IPS-NIHi11 (cell line): ENCODE measurements around the gene RHBDD1.

Source experiments
- DNase-seq: peaks from one replicate; pipeline ENCODE4 v3.0.0; 2012; ENCODE audit warnings: mixed read lengths, low spot score

RHBDD1 gene

GRCh38 chr2:226887940-226888339 is 52.1 kb downstream of the RHBDD1 start:
- DNase-seq, result no peak

GRCh38 chr2:226888378-226888965 is 52.6 kb downstream of the RHBDD1 start:
- no peak for DNase-seq

GRCh38 chr2:226888971-226889370 is 53.1 kb downstream of the RHBDD1 start:
- no peak for DNase-seq

GRCh38 chr2:226890286-226890685 is 54.4 kb downstream of the RHBDD1 start:
- no peak for DNase-seq

GRCh38 chr2:226891780-226892590 is 56.1 kb downstream of the RHBDD1 start:
- DNase-seq, result no peak

- no peak for DNase-seq
Measured at GRCh38 chr2:226892729-226893128, 56.9 kb downstream of the RHBDD1 start.

- no peak for DNase-seq
Measured at GRCh38 chr2:226893216-226893615, 57.4 kb downstream of the RHBDD1 start.

GRCh38 chr2:226894752-226895151 is 58.9 kb downstream of the RHBDD1 start:
- no peak for DNase-seq

GRCh38 chr2:226895579-226895978 is 59.7 kb downstream of the RHBDD1 start:
- DNase-seq, result no peak

GRCh38 chr2:226898121-226898520 is 62.3 kb downstream of the RHBDD1 start:
- DNase-seq, result no peak

GRCh38 chr2:226898897-226899296 is 63.0 kb downstream of the RHBDD1 start:
- DNase-seq, result no peak

GRCh38 chr2:226902041-226902966 is 66.5 kb downstream of the RHBDD1 start:
- no peak for DNase-seq

- no peak for DNase-seq
Measured at GRCh38 chr2:226903179-226903578, 67.3 kb downstream of the RHBDD1 start.

GRCh38 chr2:226904592-226904991 is 68.7 kb downstream of the RHBDD1 start:
- DNase-seq, result no peak

GRCh38 chr2:226905718-226906117 is 69.9 kb downstream of the RHBDD1 start:
- DNase-seq, result no peak

GRCh38 chr2:226906163-226906693 is 70.4 kb downstream of the RHBDD1 start:
- DNase-seq, result no peak

GRCh38 chr2:226909126-226909525 is 73.3 kb downstream of the RHBDD1 start:
- DNase-seq, result no peak

GRCh38 chr2:226909836-226910235 is 74.0 kb downstream of the RHBDD1 start:
- DNase-seq, result no peak

- DNase-seq, result no peak
Measured at GRCh38 chr2:226910384-226910783, 74.5 kb downstream of the RHBDD1 start.

- DNase-seq, result no peak
Measured at GRCh38 chr2:226911932-226912331, 76.1 kb downstream of the RHBDD1 start.

GRCh38 chr2:226913641-226914040 is 77.8 kb downstream of the RHBDD1 start:
- DNase-seq, result no peak

- DNase-seq, result no peak
Measured at GRCh38 chr2:226915846-226916360, 80.0 kb downstream of the RHBDD1 start.
